ENCODE measurements around the gene LSR.

LSR gene, protein sequence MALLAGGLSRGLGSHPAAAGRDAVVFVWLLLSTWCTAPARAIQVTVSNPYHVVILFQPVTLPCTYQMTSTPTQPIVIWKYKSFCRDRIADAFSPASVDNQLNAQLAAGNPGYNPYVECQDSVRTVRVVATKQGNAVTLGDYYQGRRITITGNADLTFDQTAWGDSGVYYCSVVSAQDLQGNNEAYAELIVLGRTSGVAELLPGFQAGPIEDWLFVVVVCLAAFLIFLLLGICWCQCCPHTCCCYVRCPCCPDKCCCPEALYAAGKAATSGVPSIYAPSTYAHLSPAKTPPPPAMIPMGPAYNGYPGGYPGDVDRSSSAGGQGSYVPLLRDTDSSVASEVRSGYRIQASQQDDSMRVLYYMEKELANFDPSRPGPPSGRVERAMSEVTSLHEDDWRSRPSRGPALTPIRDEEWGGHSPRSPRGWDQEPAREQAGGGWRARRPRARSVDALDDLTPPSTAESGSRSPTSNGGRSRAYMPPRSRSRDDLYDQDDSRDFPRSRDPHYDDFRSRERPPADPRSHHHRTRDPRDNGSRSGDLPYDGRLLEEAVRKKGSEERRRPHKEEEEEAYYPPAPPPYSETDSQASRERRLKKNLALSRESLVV

GRCh38 chr19:35248310-35249145 lies at the start of gene LSR:
Gene LSR, plus strand, starts transcription at chr19:35249002. Its CDS starts 21 bp downstream, at chr19:35249023.
- no peak for DNase-seq

DNA sequence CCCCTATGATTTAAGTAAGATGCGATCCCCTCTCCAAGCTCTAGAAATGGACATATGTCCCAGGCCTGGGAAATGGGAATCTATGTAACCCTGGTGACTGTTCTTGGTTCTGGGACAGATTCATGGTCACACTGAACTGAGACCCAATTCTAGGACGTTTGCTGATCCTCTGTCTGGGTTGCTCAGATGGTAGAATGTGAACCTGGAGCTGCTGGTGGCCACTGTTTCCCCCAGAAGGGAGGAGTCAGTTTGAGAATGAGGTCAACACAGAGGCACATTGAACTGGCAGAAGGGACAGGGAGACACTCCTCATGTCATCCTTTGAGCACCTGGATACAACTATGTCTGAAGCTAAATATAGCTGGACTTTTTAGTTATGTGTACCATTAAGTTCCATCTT lies 49.3 kb upstream of the LSR start:
- no peak for DNase-seq

GRCh38 chr19:35202722-35203688 lies 45.8 kb upstream of the LSR start:
- no peak for DNase-seq

GRCh38 chr19:35204799-35205732 lies 43.7 kb upstream of the LSR start:
- peak; percentile 25 to 46 for DNase-seq

DNA sequence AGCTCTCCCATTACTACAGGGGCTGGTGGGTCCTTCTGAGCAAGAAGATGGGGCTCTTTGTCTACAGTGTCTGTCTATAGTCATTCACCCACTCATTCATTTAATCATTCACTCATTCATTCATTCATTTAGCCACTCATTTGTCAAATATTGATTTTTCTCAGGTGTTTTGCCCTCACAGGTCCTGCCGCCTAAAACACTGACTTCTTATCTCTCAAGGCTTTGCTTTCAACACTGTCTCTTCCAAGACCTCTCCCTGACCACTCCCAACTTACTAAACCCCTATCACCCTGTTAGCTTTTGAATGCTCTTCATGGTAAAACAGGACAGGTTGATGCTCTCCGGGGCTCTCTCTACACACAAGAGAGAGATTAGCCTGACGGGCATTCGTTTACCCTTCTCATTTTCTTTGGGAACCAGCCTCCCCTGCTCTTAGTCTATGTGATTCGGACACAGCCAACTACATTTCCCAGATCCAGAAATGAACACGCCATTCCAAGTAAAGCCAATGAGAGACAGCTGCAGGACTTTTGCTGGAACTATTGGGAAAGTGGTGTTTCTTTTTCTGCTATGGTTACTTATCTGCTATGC lies 43.0 kb upstream of the LSR start:
- no peak for DNase-seq

DNA sequence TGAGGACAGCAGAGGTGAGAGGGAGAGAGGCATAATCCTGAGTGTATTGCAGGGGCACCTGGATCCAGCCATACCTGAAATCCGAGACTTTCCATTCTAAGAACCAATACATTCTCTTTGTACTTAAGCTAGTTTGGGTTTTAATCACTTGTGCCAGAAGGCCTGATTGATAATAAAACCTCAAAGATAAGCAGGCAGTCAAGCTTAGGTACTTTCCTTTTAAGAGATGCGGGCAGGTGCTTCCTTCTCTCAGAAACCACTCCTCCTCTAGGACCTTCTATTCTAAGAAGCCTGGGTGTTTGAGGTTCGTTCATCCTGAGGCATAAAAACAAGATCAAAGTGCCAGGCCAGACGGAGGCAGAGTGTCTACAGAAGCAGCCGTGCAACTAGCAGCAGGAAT lies 42.4 kb upstream of the LSR start:
- no peak for DNase-seq

- no peak for DNase-seq
These were observed 41.9 kb upstream of the LSR start for GRCh38 chr19:35206855-35207254.

- DNase-seq = no peak
These were observed 41.4 kb upstream of the LSR start for GRCh38 chr19:35207391-35207871.

GRCh38 chr19:35208121-35208520 lies 40.7 kb upstream of the LSR start:
- no peak for DNase-seq

GRCh38 chr19:35209646-35210045 lies 39.2 kb upstream of the LSR start:
- no peak for DNase-seq

DNA sequence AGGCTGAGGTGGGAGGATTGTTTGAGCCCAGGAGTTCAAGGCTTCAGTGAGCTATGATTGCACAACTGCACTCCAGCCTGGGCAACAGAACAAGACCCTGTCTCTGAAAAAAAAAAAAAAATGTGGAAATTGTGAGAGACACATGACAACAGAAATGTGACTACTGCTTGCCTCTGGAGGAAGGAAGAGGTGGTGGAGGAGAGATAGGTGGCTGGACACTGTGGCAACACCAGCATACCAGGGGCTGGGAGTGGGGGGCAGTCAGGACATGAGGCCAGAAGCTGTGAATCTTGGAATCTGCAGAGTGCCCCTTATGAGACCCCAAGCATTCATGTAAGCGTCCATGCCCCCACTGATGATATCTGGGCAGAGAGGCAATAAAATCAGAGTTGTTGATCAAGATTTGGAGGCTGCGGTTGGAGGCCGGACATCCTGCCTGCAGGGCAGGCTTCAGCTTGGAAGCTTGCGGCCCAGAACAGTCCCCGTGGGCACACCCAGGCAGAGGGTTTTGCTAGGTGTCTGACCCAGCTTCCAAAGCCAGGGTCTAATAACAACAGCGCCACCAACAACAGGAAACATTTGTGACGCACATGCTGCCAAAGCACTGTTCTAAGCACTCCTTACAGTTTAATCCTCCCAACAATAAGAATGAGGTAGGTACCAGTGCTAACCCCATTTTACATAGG lies 37.1 kb upstream of the LSR start:
- DNase-seq = peak; percentile 46 to 47

GRCh38 chr19:35212241-35212640 lies 36.6 kb upstream of the LSR start:
- DNase-seq = no peak

DNA sequence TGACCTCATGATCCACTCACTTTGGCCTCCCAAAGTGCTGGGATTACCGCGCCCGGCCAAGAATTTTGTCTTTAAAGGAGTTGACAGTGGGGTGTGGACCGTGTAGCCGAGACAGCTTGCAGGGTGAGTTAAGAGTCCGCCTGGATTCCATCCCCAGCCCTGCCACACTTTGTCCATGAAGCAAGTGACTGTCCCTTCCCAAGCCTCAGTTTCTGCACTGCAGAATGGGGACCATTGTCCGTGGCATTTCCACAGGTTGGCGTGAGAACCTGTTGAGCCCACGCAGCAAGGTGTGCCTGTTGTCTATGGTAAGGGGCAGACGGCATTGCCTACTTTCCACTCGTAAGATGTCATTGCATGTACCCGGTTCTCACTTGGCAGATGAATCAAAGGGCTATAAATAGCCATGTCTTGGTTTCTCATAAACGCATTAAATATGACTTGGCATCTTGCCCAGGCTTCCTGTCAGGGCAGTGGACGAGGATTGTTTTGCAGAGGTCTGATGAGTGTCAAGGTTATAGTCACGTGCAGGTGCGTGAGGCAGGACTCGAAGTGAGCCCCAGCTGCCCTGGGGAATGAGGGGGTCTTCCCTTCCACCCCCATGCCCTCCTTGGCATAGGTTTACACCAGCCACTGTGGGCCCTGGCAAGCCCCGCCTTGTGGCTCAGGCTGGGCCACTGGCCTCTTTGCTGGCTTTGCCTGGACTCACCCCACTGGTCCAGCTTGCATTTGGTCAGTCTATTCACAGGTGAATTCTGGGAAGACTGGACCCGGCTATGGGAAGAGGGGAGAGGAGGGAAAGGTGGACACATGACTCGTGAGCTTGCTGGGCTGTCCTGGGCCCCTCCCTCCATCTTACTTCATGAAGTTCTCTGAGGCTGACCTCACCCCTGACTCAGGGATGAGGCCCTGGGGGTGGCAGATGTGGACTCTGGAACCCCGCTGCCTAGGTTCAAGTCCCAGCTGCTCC lies 34.9 kb upstream of the LSR start:
- DNase-seq = peak; percentile 44 to 49

GRCh38 chr19:35214766-35215422 lies 33.9 kb upstream of the LSR start:
- no peak for DNase-seq

DNA sequence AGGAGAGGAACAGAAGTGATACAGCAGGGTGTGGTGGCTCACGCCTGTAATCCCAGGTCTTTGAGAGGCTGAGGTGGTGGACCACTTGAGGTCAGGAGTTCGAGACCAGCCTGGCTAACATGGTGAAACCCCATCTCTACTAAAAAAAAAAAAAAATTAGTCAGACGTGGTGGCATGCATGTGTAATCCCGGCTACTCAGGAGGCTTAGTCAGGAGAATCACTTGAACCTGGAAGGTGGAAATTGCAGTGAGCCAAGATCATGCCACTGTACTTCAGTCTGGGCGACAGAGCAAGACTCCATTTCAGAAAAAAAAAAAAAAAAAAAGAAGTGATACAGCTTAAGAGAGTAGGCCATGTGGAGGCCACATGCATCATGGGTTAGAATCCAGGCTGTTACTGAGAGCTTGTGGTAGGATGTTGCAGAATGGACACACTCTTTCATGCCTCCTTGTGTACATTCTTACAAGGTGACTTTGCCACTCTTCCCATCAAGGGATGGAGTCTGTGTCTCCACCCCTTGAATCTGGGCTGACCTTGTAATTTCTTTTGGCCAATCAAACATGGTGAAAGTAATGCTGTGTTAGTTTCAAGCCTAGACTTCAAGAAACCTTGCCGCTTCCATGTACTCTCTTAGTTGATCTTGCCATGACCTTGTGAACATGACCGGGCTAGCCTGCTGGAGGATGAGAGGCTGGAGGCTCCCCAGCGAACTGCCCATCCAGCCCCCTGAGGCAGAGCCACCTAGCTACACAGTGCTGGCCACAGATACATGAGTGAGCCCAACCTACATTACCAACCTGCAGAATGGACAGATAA lies 32.6 kb upstream of the LSR start:
- DNase-seq = no peak

- DNase-seq = peak; percentile 18 to 42
These were observed 31.8 kb upstream of the LSR start for GRCh38 chr19:35216833-35217648.

GRCh38 chr19:35217649-35217990 lies 31.2 kb upstream of the LSR start:
- DNase-seq = no peak

All from AML-193 (cell line).